Measurements from ENCODE around the gene DNAJB1. TPM values are rescaled to one million over a fixed set of nuclear protein-coding genes. Genes with fewer than 3 reads are reported as not detected.
A peak's percentile ranks its signal among the peaks of the same experiment; 100 is the strongest.

DNAJB1 gene
- total and polyA plus RNA-seq, 2 of the 13 experiments (the other 11 are each of a cell fraction or from before 2014, with no cell fraction given): 87.5 to 97.3 TPM

DNA sequence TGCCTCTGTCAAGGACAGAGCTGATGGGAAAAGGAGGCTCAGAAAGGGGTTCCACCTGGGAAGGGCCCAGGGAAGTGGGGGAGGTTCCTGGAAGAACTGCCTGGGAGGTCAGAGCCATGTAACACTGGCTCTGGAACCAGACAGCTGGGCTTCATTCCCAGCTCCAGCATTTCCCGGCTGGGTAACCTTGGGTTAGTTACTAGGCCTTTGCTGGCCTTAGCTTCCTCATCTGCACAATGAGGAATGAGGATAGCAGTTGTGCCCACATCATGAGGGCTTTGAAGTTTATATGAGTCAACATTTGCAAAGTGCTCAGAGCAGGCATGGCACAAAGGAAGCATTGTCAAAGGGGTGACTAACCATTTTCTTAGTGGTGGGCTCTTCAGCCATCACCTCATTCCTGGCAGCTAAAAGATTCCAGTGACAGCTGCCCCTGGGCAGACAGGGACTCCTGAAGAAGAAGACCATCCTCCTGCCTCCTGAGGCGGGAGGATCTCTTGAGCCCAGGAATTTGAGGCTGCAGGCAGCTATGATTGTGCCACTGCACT, 1.7 kb upstream of the DNAJB1 start (continued):
- TF ChIP-seq ZNF12 (CRISPR knock-in tag; IDR thresholded peaks at IDR 0.05): peak; percentile 83
- TF ChIP-seq, protein P1, sequence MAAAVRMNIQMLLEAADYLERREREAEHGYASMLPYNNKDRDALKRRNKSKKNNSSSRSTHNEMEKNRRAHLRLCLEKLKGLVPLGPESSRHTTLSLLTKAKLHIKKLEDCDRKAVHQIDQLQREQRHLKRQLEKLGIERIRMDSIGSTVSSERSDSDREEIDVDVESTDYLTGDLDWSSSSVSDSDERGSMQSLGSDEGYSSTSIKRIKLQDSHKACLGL (CRISPR knock-in tag; IDR thresholded peaks at IDR 0.05): no peak
- no peak for TF ChIP-seq ARNTL (CRISPR knock-in tag; IDR thresholded peaks at IDR 0.05)
- TF ChIP-seq, protein P2, sequence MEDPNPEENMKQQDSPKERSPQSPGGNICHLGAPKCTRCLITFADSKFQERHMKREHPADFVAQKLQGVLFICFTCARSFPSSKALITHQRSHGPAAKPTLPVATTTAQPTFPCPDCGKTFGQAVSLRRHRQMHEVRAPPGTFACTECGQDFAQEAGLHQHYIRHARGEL (CRISPR knock-in tag; IDR thresholded peaks at IDR 0.05): no peak
- TF ChIP-seq, protein P3, sequence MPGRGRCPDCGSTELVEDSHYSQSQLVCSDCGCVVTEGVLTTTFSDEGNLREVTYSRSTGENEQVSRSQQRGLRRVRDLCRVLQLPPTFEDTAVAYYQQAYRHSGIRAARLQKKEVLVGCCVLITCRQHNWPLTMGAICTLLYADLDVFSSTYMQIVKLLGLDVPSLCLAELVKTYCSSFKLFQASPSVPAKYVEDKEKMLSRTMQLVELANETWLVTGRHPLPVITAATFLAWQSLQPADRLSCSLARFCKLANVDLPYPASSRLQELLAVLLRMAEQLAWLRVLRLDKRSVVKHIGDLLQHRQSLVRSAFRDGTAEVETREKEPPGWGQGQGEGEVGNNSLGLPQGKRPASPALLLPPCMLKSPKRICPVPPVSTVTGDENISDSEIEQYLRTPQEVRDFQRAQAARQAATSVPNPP (CRISPR knock-in tag; IDR thresholded peaks at IDR 0.05): no peak
- TF ChIP-seq, protein P4, sequence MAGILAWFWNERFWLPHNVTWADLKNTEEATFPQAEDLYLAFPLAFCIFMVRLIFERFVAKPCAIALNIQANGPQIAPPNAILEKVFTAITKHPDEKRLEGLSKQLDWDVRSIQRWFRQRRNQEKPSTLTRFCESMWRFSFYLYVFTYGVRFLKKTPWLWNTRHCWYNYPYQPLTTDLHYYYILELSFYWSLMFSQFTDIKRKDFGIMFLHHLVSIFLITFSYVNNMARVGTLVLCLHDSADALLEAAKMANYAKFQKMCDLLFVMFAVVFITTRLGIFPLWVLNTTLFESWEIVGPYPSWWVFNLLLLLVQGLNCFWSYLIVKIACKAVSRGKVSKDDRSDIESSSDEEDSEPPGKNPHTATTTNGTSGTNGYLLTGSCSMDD (CRISPR knock-in tag; IDR thresholded peaks at IDR 0.05): no peak
- TF ChIP-seq, protein P5, sequence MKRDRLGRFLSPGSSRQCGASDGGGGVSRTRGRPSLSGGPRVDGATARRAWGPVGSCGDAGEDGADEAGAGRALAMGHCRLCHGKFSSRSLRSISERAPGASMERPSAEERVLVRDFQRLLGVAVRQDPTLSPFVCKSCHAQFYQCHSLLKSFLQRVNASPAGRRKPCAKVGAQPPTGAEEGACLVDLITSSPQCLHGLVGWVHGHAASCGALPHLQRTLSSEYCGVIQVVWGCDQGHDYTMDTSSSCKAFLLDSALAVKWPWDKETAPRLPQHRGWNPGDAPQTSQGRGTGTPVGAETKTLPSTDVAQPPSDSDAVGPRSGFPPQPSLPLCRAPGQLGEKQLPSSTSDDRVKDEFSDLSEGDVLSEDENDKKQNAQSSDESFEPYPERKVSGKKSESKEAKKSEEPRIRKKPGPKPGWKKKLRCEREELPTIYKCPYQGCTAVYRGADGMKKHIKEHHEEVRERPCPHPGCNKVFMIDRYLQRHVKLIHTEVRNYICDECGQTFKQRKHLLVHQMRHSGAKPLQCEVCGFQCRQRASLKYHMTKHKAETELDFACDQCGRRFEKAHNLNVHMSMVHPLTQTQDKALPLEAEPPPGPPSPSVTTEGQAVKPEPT (CRISPR knock-in tag; IDR thresholded peaks at IDR 0.05; ENCODE audit: low read depth): no peak
- no peak for TF ChIP-seq NR3C1 (CRISPR knock-in tag; IDR thresholded peaks at IDR 0.05)
- TF ChIP-seq, protein P6, sequence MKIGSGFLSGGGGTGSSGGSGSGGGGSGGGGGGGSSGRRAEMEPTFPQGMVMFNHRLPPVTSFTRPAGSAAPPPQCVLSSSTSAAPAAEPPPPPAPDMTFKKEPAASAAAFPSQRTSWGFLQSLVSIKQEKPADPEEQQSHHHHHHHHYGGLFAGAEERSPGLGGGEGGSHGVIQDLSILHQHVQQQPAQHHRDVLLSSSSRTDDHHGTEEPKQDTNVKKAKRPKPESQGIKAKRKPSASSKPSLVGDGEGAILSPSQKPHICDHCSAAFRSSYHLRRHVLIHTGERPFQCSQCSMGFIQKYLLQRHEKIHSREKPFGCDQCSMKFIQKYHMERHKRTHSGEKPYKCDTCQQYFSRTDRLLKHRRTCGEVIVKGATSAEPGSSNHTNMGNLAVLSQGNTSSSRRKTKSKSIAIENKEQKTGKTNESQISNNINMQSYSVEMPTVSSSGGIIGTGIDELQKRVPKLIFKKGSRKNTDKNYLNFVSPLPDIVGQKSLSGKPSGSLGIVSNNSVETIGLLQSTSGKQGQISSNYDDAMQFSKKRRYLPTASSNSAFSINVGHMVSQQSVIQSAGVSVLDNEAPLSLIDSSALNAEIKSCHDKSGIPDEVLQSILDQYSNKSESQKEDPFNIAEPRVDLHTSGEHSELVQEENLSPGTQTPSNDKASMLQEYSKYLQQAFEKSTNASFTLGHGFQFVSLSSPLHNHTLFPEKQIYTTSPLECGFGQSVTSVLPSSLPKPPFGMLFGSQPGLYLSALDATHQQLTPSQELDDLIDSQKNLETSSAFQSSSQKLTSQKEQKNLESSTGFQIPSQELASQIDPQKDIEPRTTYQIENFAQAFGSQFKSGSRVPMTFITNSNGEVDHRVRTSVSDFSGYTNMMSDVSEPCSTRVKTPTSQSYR (CRISPR knock-in tag; IDR thresholded peaks at IDR 0.05; ENCODE audit: borderline replicate concordance): peak; percentile 70
- TF ChIP-seq ZNF451 (CRISPR knock-in tag; IDR thresholded peaks at IDR 0.05): no peak
- peak; percentile 98 for TF ChIP-seq ELF3 (CRISPR knock-in tag; IDR thresholded peaks at IDR 0.05)
- no peak for TF ChIP-seq TOPORS (CRISPR knock-in tag; IDR thresholded peaks at IDR 0.05)
- peak; percentile 88 for TF ChIP-seq RXRA (CRISPR knock-in tag; IDR thresholded peaks at IDR 0.05)
- TF ChIP-seq ZNF605 (CRISPR knock-in tag; IDR thresholded peaks at IDR 0.05): no peak
- TF ChIP-seq, protein P7, sequence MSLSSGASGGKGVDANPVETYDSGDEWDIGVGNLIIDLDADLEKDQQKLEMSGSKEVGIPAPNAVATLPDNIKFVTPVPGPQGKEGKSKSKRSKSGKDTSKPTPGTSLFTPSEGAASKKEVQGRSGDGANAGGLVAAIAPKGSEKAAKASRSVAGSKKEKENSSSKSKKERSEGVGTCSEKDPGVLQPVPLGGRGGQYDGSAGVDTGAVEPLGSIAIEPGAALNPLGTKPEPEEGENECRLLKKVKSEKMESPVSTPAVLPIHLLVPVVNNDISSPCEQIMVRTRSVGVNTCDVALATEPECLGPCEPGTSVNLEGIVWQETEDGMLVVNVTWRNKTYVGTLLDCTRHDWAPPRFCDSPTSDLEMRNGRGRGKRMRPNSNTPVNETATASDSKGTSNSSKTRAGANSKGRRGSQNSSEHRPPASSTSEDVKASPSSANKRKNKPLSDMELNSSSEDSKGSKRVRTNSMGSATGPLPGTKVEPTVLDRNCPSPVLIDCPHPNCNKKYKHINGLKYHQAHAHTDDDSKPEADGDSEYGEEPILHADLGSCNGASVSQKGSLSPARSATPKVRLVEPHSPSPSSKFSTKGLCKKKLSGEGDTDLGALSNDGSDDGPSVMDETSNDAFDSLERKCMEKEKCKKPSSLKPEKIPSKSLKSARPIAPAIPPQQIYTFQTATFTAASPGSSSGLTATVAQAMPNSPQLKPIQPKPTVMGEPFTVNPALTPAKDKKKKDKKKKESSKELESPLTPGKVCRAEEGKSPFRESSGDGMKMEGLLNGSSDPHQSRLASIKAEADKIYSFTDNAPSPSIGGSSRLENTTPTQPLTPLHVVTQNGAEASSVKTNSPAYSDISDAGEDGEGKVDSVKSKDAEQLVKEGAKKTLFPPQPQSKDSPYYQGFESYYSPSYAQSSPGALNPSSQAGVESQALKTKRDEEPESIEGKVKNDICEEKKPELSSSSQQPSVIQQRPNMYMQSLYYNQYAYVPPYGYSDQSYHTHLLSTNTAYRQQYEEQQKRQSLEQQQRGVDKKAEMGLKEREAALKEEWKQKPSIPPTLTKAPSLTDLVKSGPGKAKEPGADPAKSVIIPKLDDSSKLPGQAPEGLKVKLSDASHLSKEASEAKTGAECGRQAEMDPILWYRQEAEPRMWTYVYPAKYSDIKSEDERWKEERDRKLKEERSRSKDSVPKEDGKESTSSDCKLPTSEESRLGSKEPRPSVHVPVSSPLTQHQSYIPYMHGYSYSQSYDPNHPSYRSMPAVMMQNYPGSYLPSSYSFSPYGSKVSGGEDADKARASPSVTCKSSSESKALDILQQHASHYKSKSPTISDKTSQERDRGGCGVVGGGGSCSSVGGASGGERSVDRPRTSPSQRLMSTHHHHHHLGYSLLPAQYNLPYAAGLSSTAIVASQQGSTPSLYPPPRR (CRISPR knock-in tag; IDR thresholded peaks at IDR 0.05; ENCODE audit: borderline replicate concordance): peak; percentile 48; the same call in 1 of the 2 replicates
- TF ChIP-seq JUNB (CRISPR knock-in tag; IDR thresholded peaks at IDR 0.05; ENCODE audit: borderline replicate concordance): no peak
